Heart right ventricle (tissue), 16 donors: Measurements from ENCODE around the gene GOPC. TPM values are rescaled to one million over a fixed set of nuclear protein-coding genes. Genes with fewer than 3 reads are reported as not detected.
"Not testable (repeated sequence)": the region's sequence is repeated elsewhere in the genome, so short reads cannot be mapped to it uniquely, and the experiment has no call there.

ENCODE experiments used
- ATAC-seq, 8 donors: fragments of 200-7000 bp; cut with Tn5 transposase; one replicate each; pipeline ENCODE4 v1.9.1; 2020; ENCODE audit warnings: mild to moderate bottlenecking in 8 of 8, moderate library complexity in 8 of 8, moderate number of reproducible peaks in 1 of 8
- DNase-seq, 2 donors: peaks; one replicate each; pipeline ENCODE4 v3.0.0-alpha.2; 2020
- H3K27ac ChIP-seq, 10 donors: fragments of 200-600 bp; sonication (generic) in 2 of 10; one replicate each; pipeline versions ENCODE4 v1.5.0 to v1.8.0; 2020 to 2022; ENCODE audit warnings: mild to moderate bottlenecking in 3 of 10
- H3K27me3 ChIP-seq, 7 donors: fragments of 200-600 bp; one replicate each; pipeline ENCODE4 v1.8.0; 2021 to 2022; ENCODE audit warnings: mild to moderate bottlenecking in 2 of 7
- H3K36me3 ChIP-seq, 9 donors: fragments of 200-600 bp; sonication (generic) in 1 of 9; one replicate each; pipeline versions ENCODE4 v1.5.0 to v1.8.0; 2020 to 2022; ENCODE audit warnings: mild to moderate bottlenecking in 2 of 9
- H3K4me1 ChIP-seq, 9 donors: fragments of 200-600 bp; sonication (generic) in 1 of 9; one replicate each; pipeline versions ENCODE4 v1.5.0 to v1.8.0; 2020 to 2022; ENCODE audit warnings: mild to moderate bottlenecking in 4 of 9
- H3K4me3 ChIP-seq, 10 donors: fragments of 200-600 bp; sonication (generic) in 2 of 10; one replicate each; pipeline versions ENCODE4 v1.5.0 to v1.8.0; 2020 to 2022; ENCODE audit warnings: mild to moderate bottlenecking in 7 of 10, moderate library complexity in 2 of 10
- H3K9me3 ChIP-seq, 11 donors: fragments of 200-600 bp in 10 of 11; sonication (generic) in 2 of 11; one replicate each; pipeline versions ENCODE4 v1.5.0 to v1.8.0; 2013 to 2022; ENCODE audit warnings: mild to moderate bottlenecking in 2 of 11, control low read depth in 1 of 11, moderate library complexity in 1 of 11
- CTCF ChIP-seq, 9 donors: fragments of 200-600 bp; sonication (generic) in 2 of 9; IDR thresholded peaks; one replicate each; pipeline versions ENCODE4 v1.5.0 to v1.8.0; 2021 to 2022; ENCODE audit warnings: antibody characterized with exemption in 9 of 9, mild to moderate bottlenecking in 5 of 9, moderate library complexity in 1 of 9
- WGBS, 2 donors: extraction: QIAGEN DNeasy Blood & Tissue Kit; methylation state at CpG; one replicate each; pipeline ENCODE4 v1.1.7; 2013; ENCODE audit warnings: inconsistent platforms in 1 of 2; 5-methylcytosine and 5-hydroxymethylcytosine counted together
- intact Hi-C, 10 donors: fragments of 100-400 bp; cut with DNase I; formaldehyde crosslinking; loops; one replicate each; pipeline versions ENCODE4 v1.11.1 to v1.14.2; 2022
- long read RNA-seq, 3 donors: library from polyadenylated mRNA; unstranded; transcript quantifications; one replicate each; pipeline ENCODE4 v2.0.0, GENCODE V29; 2020 to 2021
- polyA plus RNA-seq, 2 donors: library from polyadenylated mRNA; stranded (reverse); fragments of 200-250 nt; gene quantifications; one replicate each; pipeline ENCODE4 v1.2.3, GENCODE V29; 2013
- total RNA-seq, 10 donors: library from RNA; stranded (reverse); fragmentation: NEBNext Ultra II Directional in 3 of 10; extraction: Animal tissue kit (Norgen Biotek cat#: 25700) in 3 of 10; gene quantifications; one replicate each; pipeline versions ENCODE4 v1.2.1 to v1.2.4, GENCODE V29; 2021 to 2023
- donor health status: Arrhythmogenic right ventricular cardiomyopathy.
- donor health status: ischemic (EF 13 %, LVEDD 7.1; RV severe dilation, severe dysfunction).
- donor health status: healthy with polysubstance abuse.
- donor health status: DM: no; HTN: yes; CAD: no.
- donor health status: DM: no; HTN: no; CAD: no.
- donor health status: ischemic (EF 25% LVEDD 6.9; RV normal size, moderate dysfunction).
- donor health status: ischemic (EF 25% LVEDD 5.7; RV mildly dilated, moderate dysfunction).
- donor health status: healthy.
- donor health status: DM: yes; HTN: yes; CAD: no.
- donor health status: Ischemic cardiomyopathy.
- donor health status: ischemic (EF 35%, LVEDD 5.7; RV mildly dilated, moderate dysfunction).
- donor health status: nonischemic (EF 11% LVEDD 7.7; RV severe dilation, severe dysfunction).
- donor health status: DM: yes; HTN: yes; CAD: no.
- donor health status: PGD.
- donor health status: ischemic (EF 29% LVEDD 5.4; RV normal size, mild dysfunction).
- donor health status: nonischemic (EF 23%, LVEDD 6.1; RV moderate dilation, normal function).

Gene GOPC
- total RNA-seq (10 to 100 TPM; 16.7 to 32.8 (median 24.3) TPM), polyA plus RNA-seq (10 to 100 TPM; 11.1 to 21.4 TPM)
- long read RNA-seq, donor 1, full-length matches to known transcripts: 52 of 64 reads
- long read RNA-seq, donor 1, partial matches to known transcripts: 8 of 64 reads
- long read RNA-seq, donor 1, other reads (novel, unspliced or antisense): 4 of 64 reads
- long read RNA-seq, donor 2, full-length matches to known transcripts: 55 of 77 reads
- long read RNA-seq, donor 2, partial matches to known transcripts: 15 of 77 reads
- long read RNA-seq, donor 2, other reads (novel, unspliced or antisense): 7 of 77 reads
- long read RNA-seq, donor 3, full-length matches to known transcripts: 23 of 29 reads
- long read RNA-seq, donor 3, partial matches to known transcripts: 3 of 29 reads
- long read RNA-seq, donor 3, other reads (novel, unspliced or antisense): 3 of 29 reads

DNA sequence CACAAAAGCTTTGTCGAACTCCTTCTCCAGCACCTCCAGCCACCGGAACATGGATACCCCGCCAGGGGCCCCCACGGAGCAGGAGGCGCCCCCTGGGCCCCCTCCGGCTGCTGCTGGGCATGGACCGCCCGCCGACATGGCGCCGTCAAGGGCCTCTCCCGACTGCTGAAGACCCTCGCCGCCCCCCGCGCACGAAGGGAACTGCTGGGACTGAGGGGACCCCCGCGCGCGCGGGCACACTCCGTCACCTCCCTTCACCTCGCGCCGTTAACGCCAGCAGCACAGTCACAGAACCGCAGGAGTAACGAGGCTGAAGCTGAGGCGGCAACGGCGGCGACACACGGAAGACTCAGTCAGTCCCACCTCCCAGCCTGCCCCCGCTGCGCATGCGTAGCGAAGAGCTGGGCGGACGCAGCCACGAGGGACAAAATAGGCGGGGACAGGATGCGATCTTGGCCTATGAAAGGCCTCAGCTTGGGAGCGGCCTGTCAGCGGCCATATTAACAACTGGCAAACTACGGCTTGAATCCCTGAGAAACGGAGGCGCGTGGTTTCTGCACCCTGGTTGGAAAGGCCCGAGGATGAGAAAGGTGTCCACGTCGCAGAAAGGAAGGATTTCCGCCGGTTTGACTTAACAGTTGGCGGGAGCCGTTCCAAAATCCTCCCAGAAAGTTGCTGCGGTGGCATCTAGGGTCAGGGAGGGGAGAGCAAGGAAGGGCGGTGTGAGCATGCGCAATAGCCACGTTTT lies at the start of gene GOPC:
TSS of gene GOPC (minus strand) at position 361 of the 748 bp plus-strand sequence. CDS start at position 138, 223 bp downstream.
- DNase-seq: peak; percentile 95 to 96
- H3K27me3 ChIP-seq: no peaks in the 10 kb centered on the region
- intact Hi-C loops: loop anchor here in 7 of 10 donors (2.0 to 10.0 kb wide), 11 partner anchors 48 to 1290 kb away; partner anchors contain the start of genes NUS1 (in 3 of the 7), DCBLD1 (in 2 of the 7) and ASF1A (in 1 of the 7)
- H3K4me3 ChIP-seq: peak within 1 kb of the TSS; percentile 68 to 99 (median 92)
- WGBS, 2 donors: 0 to 1% methylated on average over 60 of the region's 60 CpGs
- H3K4me1 ChIP-seq: peaks cover 0 to 39% (median 29%) of the 10 kb centered on the region in 9 donors
- peak within 1 kb of the TSS; percentile 81 to 94 (median 92) for H3K27ac ChIP-seq
- H3K9me3 ChIP-seq: peaks cover 0 to 4% (median 0%) of the 10 kb centered on the region in 11 donors
- peak; percentile 99 to 100 (median 100) for ATAC-seq
- H3K36me3 ChIP-seq: peaks cover 0 to 12% (median 0%) of the 10 kb centered on the region in 9 donors
- peak in 4 of 9 donors; percentile 9 to 42 (median 28) for TF ChIP-seq CTCF (IDR thresholded peaks at IDR 0.05)

GRCh38 chr6:117651984-117652383 lies 49.7 kb upstream of the GOPC start:
- peaks cover 0 to 43% (median 0%) of the 10 kb centered on the region in 11 donors for H3K9me3 ChIP-seq
- 72 to 87% methylated on average over 3 of the region's 3 CpGs for WGBS, 2 donors
- H3K27me3 ChIP-seq, H3K4me1 ChIP-seq, intact Hi-C loops, H3K27ac ChIP-seq, ATAC-seq, H3K4me3 ChIP-seq, H3K36me3 ChIP-seq, DNase-seq: not testable (repeated sequence)

- intact Hi-C loops: no loop called here
- no peaks in the 10 kb centered on the region for H3K36me3 ChIP-seq
- 87 to 94% methylated on average over 2 of the region's 2 CpGs for WGBS, 2 donors
- peaks cover 0 to 25% (median 0%) of the 10 kb centered on the region in 11 donors for H3K9me3 ChIP-seq
- no peaks in the 10 kb centered on the region for H3K4me1 ChIP-seq
- H3K27ac ChIP-seq: no peak overlapping the region
- ATAC-seq (no peak), DNase-seq (no peak)
- no peak overlapping the region for H3K4me3 ChIP-seq
- no peaks in the 10 kb centered on the region for H3K27me3 ChIP-seq
- TF ChIP-seq CTCF (IDR thresholded peaks at IDR 0.05): no peak
Observed at GRCh38 chr6:117642976-117643375, 40.7 kb upstream of the GOPC start.

DNA sequence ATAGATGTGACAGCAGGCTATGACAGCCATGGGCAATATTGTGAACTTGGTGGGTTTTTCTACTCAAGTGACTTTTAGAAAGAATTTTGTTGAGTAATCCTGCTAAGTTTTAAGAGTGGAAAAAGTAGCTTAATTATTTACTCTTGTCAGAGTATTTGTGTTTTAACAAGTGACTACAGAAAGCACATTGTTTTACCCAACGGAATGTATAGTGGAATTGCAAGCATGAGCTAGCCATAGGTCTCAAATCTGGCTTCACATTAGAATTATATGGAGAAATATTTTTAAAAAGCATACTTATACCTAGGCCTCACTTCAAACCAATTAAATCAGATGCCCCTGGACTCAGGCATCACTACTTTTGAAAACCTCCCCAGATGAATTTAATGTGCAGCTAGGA lies 35.5 kb upstream of the GOPC start:
- no peak for TF ChIP-seq CTCF (IDR thresholded peaks at IDR 0.05)
- Histone ChIP-seq H3K27me3 (no peaks in the 10 kb centered on the region), H3K4me3 (no peak overlapping the region), H3K9me3 (peaks cover 0 to 14% (median 0%) of the 10 kb centered on the region in 11 donors), H3K27ac (no peak overlapping the region), H3K36me3 (no peaks in the 10 kb centered on the region), H3K4me1 (no peaks in the 10 kb centered on the region)
- 88 to 92% methylated on average over 1 of the region's 1 CpG for WGBS, 2 donors
- no peak for ATAC-seq
- DNase-seq: no peak
- intact Hi-C loops: no loop called here
